Left lobe of liver (tissue), 2 donors: ENCODE data around the gene PGC. TPM values are rescaled to one million over a fixed set of nuclear protein-coding genes. Genes with fewer than 3 reads are reported as not detected.
A peak's percentile ranks its signal among the peaks of the same experiment; 100 is the strongest.

Experiments used
- ATAC-seq: fragments of 200-7000 bp; cut with Tn5 transposase; one replicate; pipeline ENCODE4 v1.9.1; 2020; ENCODE audit warnings: mild to moderate bottlenecking, moderate library complexity
- DNase-seq: peaks from one replicate; pipeline ENCODE4 v3.0.0-alpha.2; 2020; ENCODE audit warnings: low spot score
- total RNA-seq: library from RNA; stranded (reverse); gene quantifications from one replicate; pipeline ENCODE4 v1.2.1, GENCODE V29; 2021
- donor health status: DM: no; HTN: no; CAD: no; lungs with moderate emphysema.
- donor health status: DM: no; HTN: yes; CAD: no.

The PGC gene
- total RNA-seq, 1 donor from 2014 or later, result 0.63 TPM

- DNase-seq (no peak), ATAC-seq (no peak)
Observed at GRCh38 chr6:41702089-41702745, 45.0 kb downstream of the PGC start.

GRCh38 chr6:41700463-41701347 lies 46.5 kb downstream of the PGC start:
- ATAC-seq (peak; percentile 17), DNase-seq (no peak)

- ATAC-seq, result no peak
- DNase-seq, result no peak
Observed at GRCh38 chr6:41699063-41699462, 48.1 kb downstream of the PGC start.

- DNase-seq (no peak), ATAC-seq (no peak)
Observed at GRCh38 chr6:41697861-41698781, 49.1 kb downstream of the PGC start.

- no peak for DNase-seq
- ATAC-seq, result no peak
Observed at GRCh38 chr6:41696788-41697187, 50.4 kb downstream of the PGC start.

GRCh38 chr6:41695825-41696224 lies 51.4 kb downstream of the PGC start:
- DNase-seq, result no peak
- no peak for ATAC-seq

- no peak for DNase-seq
- no peak for ATAC-seq
Observed at GRCh38 chr6:41694815-41695526, 52.2 kb downstream of the PGC start.

GRCh38 chr6:41693281-41694240 lies 53.6 kb downstream of the PGC start:
- DNase-seq (no peak), ATAC-seq (peak; percentile 39)

- ATAC-seq (no peak), DNase-seq (no peak)
Observed at GRCh38 chr6:41692730-41693129, 54.5 kb downstream of the PGC start.

- DNase-seq (no peak), ATAC-seq (no peak)
Observed at GRCh38 chr6:41692080-41692675, 55.0 kb downstream of the PGC start.

GRCh38 chr6:41691426-41692079 lies 55.6 kb downstream of the PGC start:
- DNase-seq, result no peak
- no peak for ATAC-seq

GRCh38 chr6:41690541-41691330 lies 56.5 kb downstream of the PGC start:
- ATAC-seq, result no peak
- DNase-seq, result no peak

- no peak for ATAC-seq
- DNase-seq, result no peak
Observed at GRCh38 chr6:41689171-41690008, 57.8 kb downstream of the PGC start.

GRCh38 chr6:41688256-41688965 lies 58.8 kb downstream of the PGC start:
- DNase-seq (no peak), ATAC-seq (no peak)

GRCh38 chr6:41687501-41688175 lies 59.6 kb downstream of the PGC start:
- ATAC-seq (no peak), DNase-seq (no peak)
